Kidney (tissue), 14 donors: ENCODE measurements around the gene C11orf16. TPM values are rescaled to one million over a fixed set of nuclear protein-coding genes. Genes with fewer than 3 reads are reported as not detected.
A peak's percentile ranks its signal among the peaks of the same experiment; 100 is the strongest.

Experiments used
- DNase-seq, 5 donors: peaks; one replicate each; pipeline ENCODE4 v3.0.0-alpha.2; 2013 to 2020
- FAIRE-seq: peaks from 2 replicates; lab custom pipeline; 2012; peaks lifted over from hg19 to GRCh38; lab: Jason Lieb, UNC
- H3K27ac ChIP-seq, 2 donors: one replicate each; pipeline ENCODE4 v1.7.0; 2013; ENCODE audit warnings: low read depth in 2 of 2, low read length in 2 of 2, inconsistent platforms in 1 of 2
- H3K27me3 ChIP-seq: one replicate; pipeline ENCODE4 v1.7.1; 2013; ENCODE audit warnings: low read length, inconsistent platforms; ENCODE audit not compliant: control insufficient read depth, insufficient read depth
- H3K36me3 ChIP-seq, 3 donors: one replicate each; pipeline versions ENCODE4 v1.7.0 to v1.7.1; 2013; ENCODE audit warnings: low read length in 3 of 3, control low read depth in 1 of 3, inconsistent platforms in 1 of 3; ENCODE audit not compliant: insufficient read depth in 3 of 3, control insufficient read depth in 2 of 3
- H3K4me1 ChIP-seq, 3 donors: one replicate each; pipeline versions ENCODE4 v1.7.0 to v1.7.1; 2013; ENCODE audit warnings: low read length in 3 of 3, inconsistent platforms in 1 of 3, low read depth in 1 of 3; ENCODE audit not compliant: control insufficient read depth in 2 of 3, insufficient read depth in 2 of 3
- H3K4me3 ChIP-seq, 3 donors: one replicate each; pipeline versions ENCODE4 v1.7.0 to v1.8.1; 2013; ENCODE audit warnings: low read length in 3 of 3, control low read depth in 1 of 3, inconsistent platforms in 1 of 3
- H3K9ac ChIP-seq, 3 donors: one replicate each; pipeline versions ENCODE4 v1.7.0 to v1.7.1; 2013; ENCODE audit warnings: low read length in 3 of 3, control low read depth in 1 of 3, inconsistent platforms in 1 of 3
- H3K9me3 ChIP-seq, 3 donors: one replicate each; pipeline versions ENCODE4 v1.7.0 to v1.7.1; 2013; ENCODE audit warnings: low read length in 3 of 3, control low read depth in 1 of 3, inconsistent platforms in 1 of 3; ENCODE audit not compliant: control insufficient read depth in 2 of 3, insufficient read depth in 1 of 3
- CTCF ChIP-seq: IDR thresholded peaks from 3 replicates; pipeline ENCODE4 v1.5.1; 2012; ENCODE audit warnings: mild to moderate bottlenecking, moderate library complexity, borderline replicate concordance; ENCODE audit not compliant: insufficient read depth; ENCODE audit errors: extremely low read depth
- intact Hi-C: fragments of 100-400 bp; cut with DNase I; formaldehyde crosslinking; loops from one replicate; pipeline ENCODE4 v1.11.1; 2022
- polyA plus RNA-seq: library from polyadenylated mRNA; stranded (reverse); fragments of 350-450 nt; fragmentation: Illumina TruSeq; extraction: RNeasy Lipid Tissue Mini Kit (QIAGEN cat#74804); gene quantifications from one replicate; pipeline ENCODE4 v1.2.3, GENCODE V29; 2014; ENCODE audit warnings: low read depth, low replicate concordance; ENCODE audit not compliant: insufficient read depth
- total RNA-seq: library from RNA; stranded (reverse); fragmentation: NEBNext Ultra II Directional; extraction: Animal tissue kit (Norgen Biotek cat#: 25700); gene quantifications from one replicate; pipeline ENCODE4 v1.2.1, GENCODE V29; 2021
- donor health status: control.
- donor health status: control.
- donor health status: control.
- donor health status: control.
- donor health status: control.
- donor health status: DM: yes; HTN: yes; CAD: no.
- donor health status: Normal renal cell carcinoma (clear cell type).

C11orf16 gene
- total and polyA plus RNA-seq, 2 donors from 2014 or later: 0.28 to 0.91 TPM

- DNase-seq (no peak), FAIRE-seq (no peak)
- no peaks in the 10 kb centered on the region for H3K27me3 ChIP-seq
- intact Hi-C loops: no loop called here
- H3K4me3 ChIP-seq: peak overlapping the region; percentile 68 to 84 (median 83)
- peak overlapping the region; percentile 41 to 72 (median 42) for H3K9ac ChIP-seq
- no peaks in the 10 kb centered on the region for H3K36me3 ChIP-seq
- H3K9me3 ChIP-seq: no peaks in the 10 kb centered on the region
- no peak overlapping the region for H3K27ac ChIP-seq
- H3K4me1 ChIP-seq: peaks cover 0 to 12% (median 8%) of the 10 kb centered on the region in 3 donors
- TF ChIP-seq CTCF: no peak
Measured at GRCh38 chr11:8910649-8911026, 22.1 kb downstream of the C11orf16 start.

GRCh38 chr11:8908099-8908498 lies 24.6 kb downstream of the C11orf16 start:
- H3K9ac ChIP-seq: no peak overlapping the region
- H3K36me3 ChIP-seq: no peaks in the 10 kb centered on the region
- intact Hi-C loops: no loop called here
- no peak overlapping the region for H3K27ac ChIP-seq
- no peaks in the 10 kb centered on the region for H3K9me3 ChIP-seq
- H3K4me1 ChIP-seq: peaks cover 0 to 3% (median 3%) of the 10 kb centered on the region in 3 donors
- H3K4me3 ChIP-seq: no peak overlapping the region
- TF ChIP-seq CTCF: no peak
- DNase-seq: no peak
- H3K27me3 ChIP-seq: no peaks in the 10 kb centered on the region
- no peak for FAIRE-seq

- no peak overlapping the region for H3K9ac ChIP-seq
Measured at GRCh38 chr11:8907116-8907515, 25.6 kb downstream of the C11orf16 start.

More at GRCh38 chr11:8907116-8907515, 25.6 kb downstream of the C11orf16 start:
- H3K4me1 ChIP-seq: peaks cover 0 to under 1% (median 0%) of the 10 kb centered on the region in 3 donors
- no peaks in the 10 kb centered on the region for H3K27me3 ChIP-seq
- H3K36me3 ChIP-seq: no peaks in the 10 kb centered on the region
- no peak for DNase-seq
- no peak for TF ChIP-seq CTCF
- no peaks in the 10 kb centered on the region for H3K9me3 ChIP-seq
- H3K4me3 ChIP-seq: no peak overlapping the region
- H3K27ac ChIP-seq: no peak overlapping the region
- intact Hi-C loops: no loop called here
- FAIRE-seq: no peak
